Measurements from ENCODE around the gene KCNQ1. TPM values are rescaled to one million over a fixed set of nuclear protein-coding genes. Genes with fewer than 3 reads are reported as not detected.

KCNQ1 gene
- total and polyA plus RNA-seq, 2 donors (not counting 3 experiments of a cell fraction or from before 2014, with no cell fraction given), result 0.07 to 0.09 TPM

DNA sequence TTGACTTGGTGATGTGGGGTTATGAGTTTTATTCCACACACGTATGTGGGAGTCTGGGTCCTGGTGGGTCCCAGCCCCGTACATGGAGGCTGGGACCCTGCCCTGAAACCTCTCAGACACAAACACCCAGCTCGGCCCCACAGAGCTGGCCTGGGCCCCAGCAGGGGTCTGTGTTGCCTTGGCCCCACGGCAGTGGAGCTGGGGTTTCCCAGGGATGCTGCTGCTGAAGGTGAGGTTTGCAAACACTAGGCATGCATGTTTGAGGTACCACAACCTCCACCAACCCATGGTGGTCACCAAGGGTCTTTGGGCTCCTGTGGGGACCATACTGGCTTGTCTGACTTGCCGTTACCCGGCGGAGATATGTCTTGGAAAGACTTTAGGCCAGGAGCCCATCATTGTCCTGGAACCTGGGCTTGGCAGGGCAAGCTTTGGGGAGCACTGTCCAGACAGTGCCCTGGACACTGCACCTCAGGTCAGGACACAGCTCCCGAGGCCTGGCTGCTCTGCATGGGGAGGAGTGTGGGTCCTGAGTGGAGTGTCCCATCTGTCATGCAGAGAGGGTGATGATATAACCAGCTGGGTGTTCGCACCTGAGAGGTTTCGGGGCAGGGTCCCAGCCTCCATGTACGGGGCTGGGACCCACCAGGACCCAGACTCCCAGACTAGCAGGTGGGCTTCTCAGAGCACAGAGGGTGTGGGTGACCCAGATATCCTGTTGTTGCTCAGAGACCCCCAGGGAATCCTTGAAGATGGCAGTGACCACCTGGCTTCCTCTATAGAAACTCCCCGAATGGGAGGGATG is 63.3 kb downstream of the KCNQ1 start:
- dilution Hi-C loops (cut with MboI; ENCODE audit: extremely low pct_ligation_motif_present, low sequenced_read_pairs), result no loop called here

More for the DNA sequence above, 63.3 kb downstream of the KCNQ1 start:
- H3K27ac ChIP-seq (ENCODE audit: insufficient read depth, low read depth, low read length), result no peak overlapping the region
- DNase-seq (ENCODE audit: low read depth, low spot score) (no peak), FAIRE-seq (no peak)
- peaks cover 0 to 2% of the 10 kb centered on the region in 2 experiments for H3K27me3 ChIP-seq (ENCODE audit: control insufficient read depth in 2 of 2, insufficient read depth in 2 of 2, low read length in 2 of 2)
- H3K4me2 ChIP-seq (ENCODE audit: insufficient read depth, low read length), result no peak overlapping the region
- H3K9me3 ChIP-seq (replicated peaks; ENCODE audit: control insufficient read depth, insufficient read depth, low read length), result no peaks in the 10 kb centered on the region
- no peaks in the 10 kb centered on the region for H3K36me3 ChIP-seq (ENCODE audit: control insufficient read depth in 2 of 2, extremely low read depth in 1 of 2, insufficient read depth in 2 of 2, low read length in 2 of 2)
- TF ChIP-seq POLR2A (IDR thresholded peaks at IDR 0.05; ENCODE audit: low read depth, low read length), result no peak
- TF ChIP-seq, protein P1, sequence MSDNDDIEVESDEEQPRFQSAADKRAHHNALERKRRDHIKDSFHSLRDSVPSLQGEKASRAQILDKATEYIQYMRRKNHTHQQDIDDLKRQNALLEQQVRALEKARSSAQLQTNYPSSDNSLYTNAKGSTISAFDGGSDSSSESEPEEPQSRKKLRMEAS (IDR thresholded peaks at IDR 0.05; ENCODE audit: insufficient read depth, insufficient read length), result no peak
- no peak for TF ChIP-seq FOS (IDR thresholded peaks at IDR 0.05; ENCODE audit: borderline replicate concordance, insufficient read depth, low read length)
- TF ChIP-seq JUN (IDR thresholded peaks at IDR 0.05; ENCODE audit: borderline replicate concordance, insufficient read depth, insufficient read length, low read depth), result no peak
- no peak for TF ChIP-seq MYC (IDR thresholded peaks at IDR 0.05; ENCODE audit: low read depth, low read length)
- TF ChIP-seq, protein P2, sequence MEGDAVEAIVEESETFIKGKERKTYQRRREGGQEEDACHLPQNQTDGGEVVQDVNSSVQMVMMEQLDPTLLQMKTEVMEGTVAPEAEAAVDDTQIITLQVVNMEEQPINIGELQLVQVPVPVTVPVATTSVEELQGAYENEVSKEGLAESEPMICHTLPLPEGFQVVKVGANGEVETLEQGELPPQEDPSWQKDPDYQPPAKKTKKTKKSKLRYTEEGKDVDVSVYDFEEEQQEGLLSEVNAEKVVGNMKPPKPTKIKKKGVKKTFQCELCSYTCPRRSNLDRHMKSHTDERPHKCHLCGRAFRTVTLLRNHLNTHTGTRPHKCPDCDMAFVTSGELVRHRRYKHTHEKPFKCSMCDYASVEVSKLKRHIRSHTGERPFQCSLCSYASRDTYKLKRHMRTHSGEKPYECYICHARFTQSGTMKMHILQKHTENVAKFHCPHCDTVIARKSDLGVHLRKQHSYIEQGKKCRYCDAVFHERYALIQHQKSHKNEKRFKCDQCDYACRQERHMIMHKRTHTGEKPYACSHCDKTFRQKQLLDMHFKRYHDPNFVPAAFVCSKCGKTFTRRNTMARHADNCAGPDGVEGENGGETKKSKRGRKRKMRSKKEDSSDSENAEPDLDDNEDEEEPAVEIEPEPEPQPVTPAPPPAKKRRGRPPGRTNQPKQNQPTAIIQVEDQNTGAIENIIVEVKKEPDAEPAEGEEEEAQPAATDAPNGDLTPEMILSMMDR (IDR thresholded peaks at IDR 0.05; ENCODE audit: extremely low read depth in 1 of 2, insufficient read depth in 1 of 2, low read depth in 1 of 2, low read length in 2 of 2), result no peak
- no peak for TF ChIP-seq EZH2 (IDR thresholded peaks at IDR 0.05; ENCODE audit: borderline replicate concordance, low read depth, low read length, severe bottlenecking)
- no peak for TF ChIP-seq POLR2AphosphoS5 (IDR thresholded peaks at IDR 0.05; ENCODE audit: insufficient read depth, low read depth, low read length)
- TF ChIP-seq GATA2 (IDR thresholded peaks at IDR 0.05; ENCODE audit: insufficient read depth, insufficient read length, low read depth, low read length), result no peak
- ChIA-PET CTCF (interaction anchor here (0.7 kb wide), 1 partner anchor 25 kb away, joined by 3 read pairs; no protein-coding TSS in a partner anchor), POLR2A (no interaction called here)
- intact Hi-C loops (cut with micrococcal nuclease), result no loop called here
- H3K9ac ChIP-seq (replicated peaks; ENCODE audit: extremely low read depth, insufficient read depth, low read length), result no peak overlapping the region
- H3K4me3 ChIP-seq (replicated peaks in 1 of 3; ENCODE audit: insufficient read depth in 1 of 3, low read depth in 1 of 3, low read length in 3 of 3), result no peak overlapping the region
- no peaks in the 10 kb centered on the region for H3K4me1 ChIP-seq (ENCODE audit: control insufficient read depth, extremely low read depth, insufficient read depth, low read length)
- BruUV-seq (replicated peaks), result no TSS peak
- H3K79me2 ChIP-seq (ENCODE audit: control insufficient read depth, insufficient read depth, low read length), result no peaks in the 10 kb centered on the region
- H2AFZ ChIP-seq (ENCODE audit: low read depth, low read length), result no peak overlapping the region
- H4K20me1 ChIP-seq (replicated peaks; ENCODE audit: control insufficient read depth, extremely low read depth, insufficient read depth, low read length), result no peaks in the 10 kb centered on the region
- H3K9me1 ChIP-seq (replicated peaks; ENCODE audit: control insufficient read depth, extremely low read depth, insufficient read depth, low read length), result no peaks in the 10 kb centered on the region
